ENCODE data around the gene SKAP1.

- no peak for TF ChIP-seq EZH2 (IDR thresholded peaks at IDR 0.05)
- TF ChIP-seq POLR2AphosphoS5 (IDR thresholded peaks at IDR 0.05; ENCODE audit: borderline replicate concordance, low read depth, low read length), result no peak
Observed at GRCh38 chr17:48328457-48328856, 101.6 kb downstream of the SKAP1 start.

All from SK-N-MC (cell line).